B cell (primary cell): ENCODE measurements around the gene KCNT2.

Source experiments
- EZH2 ChIP-seq: IDR thresholded peaks from 2 replicates; pipeline ENCODE4 v1.6.1; 2012; ENCODE audit warnings: borderline replicate concordance, low read depth, mild to moderate bottlenecking, moderate library complexity, low read length; ENCODE audit not compliant: insufficient read depth, poor library complexity, severe bottlenecking
- TF ChIP-seq, protein P1 (sequence below): fragments of 200-600 bp; IDR thresholded peaks from one replicate; pipeline ENCODE4 v1.8.0; 2022; ENCODE audit warnings: antibody characterized with exemption, mild to moderate bottlenecking

DNA sequence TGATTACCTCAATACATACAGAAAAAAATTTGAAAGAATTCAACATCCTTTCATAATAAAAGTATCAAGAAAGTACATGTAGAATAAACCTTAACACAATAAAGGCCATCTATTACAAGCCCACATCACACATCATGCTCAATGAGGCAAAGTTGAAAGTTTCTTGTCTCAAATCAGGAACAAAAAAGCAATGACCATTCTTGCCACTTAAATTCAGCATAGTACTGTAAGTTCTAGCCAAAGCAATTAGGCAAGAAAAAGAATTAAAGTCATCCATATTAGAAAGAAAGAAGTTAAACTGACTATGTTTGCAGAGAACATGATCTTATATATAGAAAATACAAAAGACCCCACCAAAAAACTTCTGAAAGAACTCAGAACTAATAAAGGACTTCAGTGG, 44.5 kb downstream of the KCNT2 start:
- TF ChIP-seq, protein P1, sequence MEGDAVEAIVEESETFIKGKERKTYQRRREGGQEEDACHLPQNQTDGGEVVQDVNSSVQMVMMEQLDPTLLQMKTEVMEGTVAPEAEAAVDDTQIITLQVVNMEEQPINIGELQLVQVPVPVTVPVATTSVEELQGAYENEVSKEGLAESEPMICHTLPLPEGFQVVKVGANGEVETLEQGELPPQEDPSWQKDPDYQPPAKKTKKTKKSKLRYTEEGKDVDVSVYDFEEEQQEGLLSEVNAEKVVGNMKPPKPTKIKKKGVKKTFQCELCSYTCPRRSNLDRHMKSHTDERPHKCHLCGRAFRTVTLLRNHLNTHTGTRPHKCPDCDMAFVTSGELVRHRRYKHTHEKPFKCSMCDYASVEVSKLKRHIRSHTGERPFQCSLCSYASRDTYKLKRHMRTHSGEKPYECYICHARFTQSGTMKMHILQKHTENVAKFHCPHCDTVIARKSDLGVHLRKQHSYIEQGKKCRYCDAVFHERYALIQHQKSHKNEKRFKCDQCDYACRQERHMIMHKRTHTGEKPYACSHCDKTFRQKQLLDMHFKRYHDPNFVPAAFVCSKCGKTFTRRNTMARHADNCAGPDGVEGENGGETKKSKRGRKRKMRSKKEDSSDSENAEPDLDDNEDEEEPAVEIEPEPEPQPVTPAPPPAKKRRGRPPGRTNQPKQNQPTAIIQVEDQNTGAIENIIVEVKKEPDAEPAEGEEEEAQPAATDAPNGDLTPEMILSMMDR, result no peak
- TF ChIP-seq EZH2, result no peak
